GM18951 (cell line): ENCODE data around the gene KLF4.
"Not testable (repeated sequence)": the region's sequence is repeated elsewhere in the genome, so short reads cannot be mapped to it uniquely, and the experiment has no call there.

ENCODE experiments used
- POLR2A ChIP-seq: IDR thresholded peaks from 4 replicates; pipeline ENCODE4 v1.6.1; 2011; ENCODE audit warnings: mild to moderate bottlenecking; ENCODE audit not compliant: insufficient read length, insufficient read depth; ENCODE audit errors: extremely low read depth
- in situ Hi-C: fragments of 300-500 bp; cut with MboI; formaldehyde crosslinking; loops from one replicate; pipeline ENCODE4 v1.12.0; 2022; ENCODE audit warnings: low sequenced_read_pairs, mixed read lengths, inconsistent platforms; ENCODE audit not compliant: unreplicated experiment

Gene KLF4

GRCh38 chr9:107489687-107490605, at the start of gene KLF4:
Gene KLF4 (minus strand): TSS chr9:107489769. CDS start chr9:107489172, 597 bp downstream.
- in situ Hi-C loops, result no loop called here
- no peak for TF ChIP-seq POLR2A

GRCh38 chr9:107536462-107536861, 46.9 kb upstream of the KLF4 start:
- no peak for TF ChIP-seq POLR2A
- in situ Hi-C loops, result no loop called here

- no peak for TF ChIP-seq POLR2A
These were observed 45.0 kb upstream of the KLF4 start for GRCh38 chr9:107534510-107535078.

GRCh38 chr9:107530679-107531078, 41.1 kb upstream of the KLF4 start:
- no peak for TF ChIP-seq POLR2A
- in situ Hi-C loops, result no loop called here

More at GRCh38 chr9:107534510-107535078, 45.0 kb upstream of the KLF4 start:
- in situ Hi-C loops, result no loop called here

GRCh38 chr9:107528686-107529085, 39.1 kb upstream of the KLF4 start:
- in situ Hi-C loops, result no loop called here
- TF ChIP-seq POLR2A, result no peak

- no peak for TF ChIP-seq POLR2A
- in situ Hi-C loops, result no loop called here
These were observed 34.0 kb upstream of the KLF4 start for GRCh38 chr9:107523539-107523938.

- in situ Hi-C loops, result no loop called here
- TF ChIP-seq POLR2A, result no peak
These were observed 30.6 kb upstream of the KLF4 start for GRCh38 chr9:107520186-107520585.

GRCh38 chr9:107518037-107518807, 28.7 kb upstream of the KLF4 start:
- in situ Hi-C loops, result no loop called here
- TF ChIP-seq POLR2A, result no peak

- no peak for TF ChIP-seq POLR2A
- in situ Hi-C loops, result no loop called here
These were observed 24.0 kb upstream of the KLF4 start for GRCh38 chr9:107513464-107514100.

GRCh38 chr9:107504585-107505455, 15.3 kb upstream of the KLF4 start:
- TF ChIP-seq POLR2A, result no peak
- in situ Hi-C loops, result no loop called here

- in situ Hi-C loops, result no loop called here
These were observed 12.9 kb upstream of the KLF4 start for GRCh38 chr9:107502464-107502863.

GRCh38 chr9:107500421-107501200, 11.0 kb upstream of the KLF4 start:
- in situ Hi-C loops, result not testable (repeated sequence)

More at GRCh38 chr9:107502464-107502863, 12.9 kb upstream of the KLF4 start:
- TF ChIP-seq POLR2A, result no peak
